ENCODE results near the gene LRRD1.

GRCh38 chr7:92133133-92133736 is 45.7 kb downstream of the LRRD1 start:
- TF ChIP-seq CTCF (IDR thresholded peaks at IDR 0.05) (no peak), POLR2AphosphoS5 (IDR thresholded peaks at IDR 0.05; ENCODE audit: insufficient read depth in 1 of 2, low read depth in 1 of 2) (no peak)

Measured in vagina (tissue), 2 donors.